Right lobe of liver (tissue), 6 donors: ENCODE results near the gene CYP17A1. TPM values are rescaled to one million over a fixed set of nuclear protein-coding genes. Genes with fewer than 3 reads are reported as not detected.

Source experiments
- ATAC-seq, 4 donors: fragments of 200-7000 bp; cut with Tn5 transposase; one replicate each; pipeline ENCODE4 v1.9.1; 2020; ENCODE audit warnings: mild to moderate bottlenecking in 4 of 4, moderate library complexity in 4 of 4
- DNase-seq, 3 donors: peaks; one replicate each; pipeline ENCODE4 v3.0.0-alpha.2; 2020
- H3K27ac ChIP-seq, 3 donors: fragments of 200-600 bp; one replicate each; pipeline ENCODE4 v1.8.0; 2022
- H3K27me3 ChIP-seq, 2 donors: fragments of 200-600 bp; one replicate each; pipeline ENCODE4 v1.8.0; 2022
- H3K36me3 ChIP-seq, 4 donors: fragments of 200-600 bp; sonication (generic) in 1 of 4; one replicate each; pipeline versions ENCODE4 v1.5.1 to v1.8.0; 2017 to 2022; ENCODE audit warnings: control low read depth in 1 of 4
- H3K4me1 ChIP-seq, 4 donors: fragments of 200-600 bp; sonication (generic) in 1 of 4; one replicate each; pipeline versions ENCODE4 v1.5.1 to v1.8.0; 2017 to 2022; ENCODE audit warnings: control low read depth in 1 of 4
- H3K4me3 ChIP-seq, 3 donors: fragments of 200-600 bp; one replicate each; pipeline ENCODE4 v1.8.0; 2022
- H3K9me3 ChIP-seq, 4 donors: fragments of 200-600 bp; sonication (generic) in 1 of 4; one replicate each; pipeline versions ENCODE4 v1.5.1 to v1.8.0; 2017 to 2022; ENCODE audit warnings: control low read depth in 1 of 4
- CTCF ChIP-seq, 4 donors: fragments of 200-600 bp in 3 of 4; fragments of 450-650 bp in 1 of 4; IDR thresholded peaks; one replicate each; pipeline versions ENCODE4 v1.5.1 to v1.8.0; 2016 to 2022; ENCODE audit warnings: antibody characterized with exemption in 4 of 4, mild to moderate bottlenecking in 2 of 4
- POLR2A ChIP-seq: fragments of 450-650 bp; IDR thresholded peaks from one replicate; pipeline ENCODE4 v1.6.1; 2017; ENCODE audit warnings: antibody characterized with exemption, mild to moderate bottlenecking
- WGBS: methylation state at CpG from one replicate; pipeline ENCODE4 v1.1.6; 2018; ENCODE audit warnings: low coverage, low lambda C conversion rate; ENCODE audit not compliant: insufficient coverage; ENCODE audit errors: missing lambda C conversion rate; 5-methylcytosine and 5-hydroxymethylcytosine counted together
- intact Hi-C, 2 donors: fragments of 100-400 bp; cut with DNase I; formaldehyde crosslinking; loops; one replicate each; pipeline versions ENCODE4 v1.11.2 to v1.14.1; 2022
- small RNA-seq, 2 experiments: library from RNA; depleted of rRNA; stranded (forward); fragments of <200 nt; gene quantifications; one replicate each; pipeline ENCODE3, GENCODE V24; 2016
- total RNA-seq, 6 experiments: library from RNA; depleted of rRNA in 2 of 6; stranded (reverse); fragments of >200 nt in 2 of 6; fragmentation: NEBNext Ultra II Directional in 3 of 6; extraction: Animal tissue kit (Norgen Biotek cat#: 25700) in 3 of 6; gene quantifications; one replicate each; pipeline versions ENCODE4 v1.1.0 to v1.2.4, GENCODE V29; 2016 to 2023
- donor health status: DM: no; HTN: yes; CAD: no.
- donor health status: DM: no; HTN: no; CAD: no.
- donor health status: DM: no; HTN: no; CAD: no.
- donor health status: DM: no; HTN: yes; CAD: no.
- donor health status: DM: no; HTN: yes; CAD: no.

CYP17A1 gene
- total RNA-seq, 6 experiments from 2014 or later: 0.61 to 4.2 (median 1.5) TPM

GRCh38 chr10:102781921-102782557 is 55.2 kb downstream of the CYP17A1 start:
- Histone ChIP-seq H3K9me3 (no peaks in the 10 kb centered on the region), H3K27me3 (no peaks in the 10 kb centered on the region), H3K27ac (peak overlapping the region; percentile 90 to 98 (median 98)), H3K4me1 (peaks cover 3 to 92% (median 38%) of the 10 kb centered on the region in 4 donors), H3K36me3 (no peaks in the 10 kb centered on the region), H3K4me3 (no peak overlapping the region)
- DNase-seq: peak in 1 of 3 donors; percentile 53
- peak; percentile 64 to 78 (median 70) for ATAC-seq
- TF ChIP-seq CTCF (IDR thresholded peaks at IDR 0.05) (no peak), POLR2A (no peak)
- 12% methylated on average over 5 of the region's 6 CpGs for WGBS
- intact Hi-C loops: no loop called here

GRCh38 chr10:102781090-102781920 is 55.9 kb downstream of the CYP17A1 start:
- TF ChIP-seq POLR2A (no peak), CTCF (IDR thresholded peaks at IDR 0.05) (no peak)
- no peaks in the 10 kb centered on the region for H3K36me3 ChIP-seq
- DNase-seq (peak in 2 of 3 donors; percentile 57 to 61), ATAC-seq (peak in 2 of 4 donors; percentile 20 to 51)
- intact Hi-C loops: no loop called here
- H3K4me1 ChIP-seq: peaks cover 3 to 95% (median 42%) of the 10 kb centered on the region in 4 donors
- peak overlapping the region; percentile 90 to 98 (median 98) for H3K27ac ChIP-seq
- 31% methylated on average over 4 of the region's 8 CpGs for WGBS
- H3K9me3 ChIP-seq: no peaks in the 10 kb centered on the region
- no peak overlapping the region for H3K4me3 ChIP-seq
- H3K27me3 ChIP-seq: no peaks in the 10 kb centered on the region

Small RNAs within 50 kb of the gene (small RNA-seq; reads per million reads assigned to genes)
- gene AS3MT: 0 reads per million in 2 experiments
- 0 reads per million in 2 experiments for gene RF00026
- gene RNU6-1231P: 0 reads per million in 2 experiments

Other genes starting within 250 kb of the CYP17A1 start
- gene TRIM8, start 192.9 kb downstream of the CYP17A1 start, total RNA-seq: 10 to 100 TPM; 34.7 to 99.8 (median 41.2) TPM
- gene ARL3, start 123.0 kb downstream of the CYP17A1 start, total RNA-seq: 1 to 10 TPM; 1.1 to 3.3 (median 2.3) TPM
- 10 to 100 TPM in 4 of 6 experiments, 1 to 10 TPM in 2; 7.1 to 29.7 (median 16.5) TPM for gene SFXN2, start 122.8 kb downstream of the CYP17A1 start, total RNA-seq
- gene WBP1L, start 93.5 kb downstream of the CYP17A1 start, total RNA-seq: 10 to 100 TPM; 24.1 to 58.4 (median 32.8) TPM
- 10 to 100 TPM; 14.2 to 36.4 (median 28.1) TPM for gene BORCS7, start 16.8 kb upstream of the CYP17A1 start, total RNA-seq
- gene AS3MT, start 32.1 kb upstream of the CYP17A1 start, total RNA-seq: 10 to 100 TPM in 4 of 6 experiments, 1 to 10 TPM in 2; 5.3 to 23.2 (median 14.4) TPM
- gene CNNM2, start 80.9 kb upstream of the CYP17A1 start, total RNA-seq: 1 to 10 TPM; 5.2 to 7.6 (median 6.5) TPM